Stimulated activated CD8-positive, alpha-beta memory T cell treated with anti-CD3 and anti-CD28 coated beads, Interleukin-4, amount 100 ng/mL, for 48 hours (primary cell): Measurements from ENCODE around the gene ANAPC2.

Source experiments
- DNase-seq: peaks from one replicate; pipeline ENCODE4 v3.0.0-alpha.2; 2020

Gene ANAPC2

DNA sequence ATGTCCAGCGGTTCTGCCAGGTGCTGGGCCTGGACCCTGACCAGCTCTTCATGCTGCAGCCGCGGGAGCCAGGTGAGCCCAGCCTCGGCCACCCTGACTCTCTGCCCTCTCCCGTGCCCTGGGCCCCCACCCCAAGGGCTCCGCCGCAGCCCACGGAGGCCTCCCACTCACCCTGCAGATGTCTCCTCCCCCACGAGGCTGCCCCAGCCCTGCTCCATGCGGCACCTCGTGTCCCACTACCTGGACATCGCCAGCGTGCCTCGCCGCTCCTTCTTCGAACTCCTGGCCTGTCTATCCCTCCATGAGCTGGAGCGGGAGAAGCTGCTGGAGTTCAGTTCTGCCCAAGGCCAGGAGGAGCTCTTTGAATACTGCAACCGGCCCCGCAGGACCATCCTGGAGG, 26.3 kb upstream of the ANAPC2 start:
- no peak for DNase-seq

- no peak for DNase-seq
Measured at GRCh38 chr9:137213160-137214060, 25.1 kb upstream of the ANAPC2 start.

DNA sequence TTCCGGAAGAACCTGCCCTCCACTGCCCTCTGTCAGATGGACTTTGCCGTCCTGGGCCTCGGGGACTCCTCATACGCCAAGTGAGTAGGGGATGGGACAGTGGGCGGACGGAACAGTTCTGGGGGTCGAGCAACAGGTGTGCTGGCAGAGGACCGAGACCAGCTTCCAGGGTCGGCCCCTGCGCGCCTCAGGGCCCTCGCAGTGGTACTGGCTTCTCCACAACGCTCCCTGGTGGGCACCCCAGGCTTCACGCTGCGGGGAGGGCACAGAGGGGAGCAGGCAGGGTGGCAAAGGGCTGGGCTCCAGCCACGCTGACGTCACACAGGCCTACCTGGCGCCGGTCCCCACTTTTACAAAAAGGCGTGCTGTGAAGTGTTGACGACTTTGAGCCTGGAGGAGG, 24.2 kb upstream of the ANAPC2 start:
- DNase-seq: no peak

GRCh38 chr9:137211532-137211931, 23.2 kb upstream of the ANAPC2 start:
- no peak for DNase-seq

DNA sequence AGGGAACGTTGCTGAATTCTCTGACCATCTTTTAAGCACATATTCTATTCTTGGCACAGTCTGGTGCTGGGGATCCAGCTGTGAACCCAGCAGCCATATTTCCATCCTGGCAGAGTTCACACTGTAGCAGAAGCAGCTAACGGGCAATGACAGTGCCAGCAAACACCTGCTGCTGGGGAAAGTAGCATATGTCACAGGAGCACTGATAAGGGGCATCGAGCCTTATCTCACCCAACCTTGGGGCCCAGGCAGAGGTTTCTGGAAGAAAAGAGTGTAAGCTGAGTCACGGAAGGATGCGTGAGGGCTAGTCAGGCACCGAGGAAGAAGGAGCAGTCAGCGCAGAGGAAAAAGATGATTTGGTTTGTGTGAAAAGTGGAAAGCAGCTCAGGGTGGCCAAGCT, 18.2 kb upstream of the ANAPC2 start:
- DNase-seq: no peak

GRCh38 chr9:137205126-137206069, 17.0 kb upstream of the ANAPC2 start, which contains the start of the genes NDOR1 and TMEM203:
TSS of gene NDOR1 (plus strand) at chr9:137205700. CDS start at chr9:137205778, 78 bp downstream.
TSS of gene TMEM203 (minus strand) at chr9:137205648. CDS start at chr9:137205414, 234 bp downstream.
- peak; percentile 98 for DNase-seq

DNA sequence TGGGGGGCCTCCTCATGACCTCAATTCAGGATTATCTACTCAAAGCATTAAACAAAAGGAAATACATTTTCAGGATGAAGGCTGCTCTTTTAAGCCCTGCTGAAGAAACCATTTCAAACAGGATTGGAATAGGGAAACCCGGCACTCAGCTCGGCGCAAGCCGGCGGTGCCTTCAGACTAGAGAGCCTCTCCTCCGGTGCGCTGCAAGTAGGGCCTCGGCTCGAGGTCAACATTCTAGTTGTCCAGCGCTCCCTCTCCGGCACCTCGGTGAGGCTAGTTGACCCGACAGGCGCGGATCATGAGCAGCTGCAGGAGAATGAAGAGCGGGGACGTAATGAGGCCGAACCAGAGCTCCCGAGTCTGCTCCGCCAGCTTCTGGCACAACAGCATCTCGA, 16.4 kb upstream of the ANAPC2 start:
- no peak for DNase-seq

GRCh38 chr9:137202966-137203365, 14.6 kb upstream of the ANAPC2 start:
- no peak for DNase-seq

GRCh38 chr9:137201205-137201868, 13.0 kb upstream of the ANAPC2 start:
- no peak for DNase-seq

- peak; percentile 99 for DNase-seq
Measured at GRCh38 chr9:137200311-137201204, 12.2 kb upstream of the ANAPC2 start, which contains the start of gene TPRN. TSS of gene TPRN (minus strand) at chr9:137200741. CDS start at chr9:137200711, 30 bp downstream.

GRCh38 chr9:137199411-137200121, 11.2 kb upstream of the ANAPC2 start:
- DNase-seq: no peak

GRCh38 chr9:137198902-137199283, 10.5 kb upstream of the ANAPC2 start:
- no peak for DNase-seq

- DNase-seq: no peak
Measured at GRCh38 chr9:137198051-137198901, 9.9 kb upstream of the ANAPC2 start.

DNA sequence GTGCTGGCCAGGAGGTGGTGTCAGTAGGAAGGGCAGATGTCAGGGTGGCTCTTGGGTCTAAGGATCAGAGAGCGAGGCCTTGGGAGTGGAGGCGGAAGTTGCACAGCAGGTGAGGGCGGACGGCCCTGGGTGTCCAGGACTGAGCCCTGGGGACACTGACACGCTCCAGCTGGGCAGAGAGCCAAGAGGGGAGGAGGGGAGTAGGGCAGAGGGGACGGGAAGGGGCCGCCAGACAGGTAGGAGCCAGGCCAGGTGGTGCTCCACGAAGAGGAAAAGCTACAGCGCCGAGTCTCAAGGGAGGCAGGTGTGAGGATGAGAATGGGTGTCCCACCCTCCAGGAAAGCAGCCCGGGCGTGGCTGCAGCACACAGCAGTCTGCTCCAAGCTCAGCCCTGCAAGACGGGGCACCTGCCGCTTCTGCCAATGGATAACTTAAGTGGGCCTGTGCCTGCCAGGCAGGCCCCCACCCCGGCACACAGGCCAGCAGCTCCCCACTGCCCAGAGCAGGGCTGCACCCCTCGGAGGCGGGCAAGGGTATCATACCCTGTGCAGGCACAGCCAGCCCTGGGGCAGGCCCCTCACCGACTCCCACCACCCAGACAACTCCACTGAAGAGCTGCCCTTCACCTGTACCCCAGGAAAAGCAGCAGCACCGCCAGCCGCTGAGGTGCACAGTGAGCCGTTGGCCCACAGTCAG, 7.3 kb upstream of the ANAPC2 start:
- DNase-seq: no peak

DNA sequence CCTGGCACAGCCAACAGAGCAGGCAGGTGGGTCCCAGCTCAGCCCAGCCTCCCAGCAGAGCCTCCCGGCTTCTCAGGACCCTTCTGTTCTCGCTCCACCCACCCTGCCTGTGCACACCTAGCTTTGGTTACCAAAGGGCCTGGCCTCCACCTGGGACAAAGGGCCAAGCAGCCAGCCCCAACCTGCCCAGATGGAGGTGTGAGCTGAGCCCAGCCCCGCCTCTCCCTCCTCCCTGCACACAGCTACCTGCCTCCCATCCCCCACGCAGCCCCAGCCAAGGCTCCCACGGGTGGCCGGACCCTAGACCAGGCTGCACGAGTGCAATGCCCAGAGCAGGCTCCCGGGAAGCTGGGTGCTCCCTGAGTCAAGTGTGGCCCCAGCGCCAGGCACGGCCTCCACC, 6.5 kb upstream of the ANAPC2 start:
- no peak for DNase-seq

- DNase-seq: no peak
Measured at GRCh38 chr9:137194388-137194787, 6.0 kb upstream of the ANAPC2 start.

- no peak for DNase-seq
Measured at GRCh38 chr9:137193771-137194170, 5.4 kb upstream of the ANAPC2 start.

GRCh38 chr9:137192859-137193258, 4.5 kb upstream of the ANAPC2 start:
- no peak for DNase-seq

GRCh38 chr9:137192448-137192780, 4.1 kb upstream of the ANAPC2 start:
- DNase-seq: no peak
